Adrenal gland (tissue), 5 donors: ENCODE data around the gene GRID1.

Experiments used
- CTCF ChIP-seq, 6 experiments: fragments of 450-650 bp in 4 of 6; fragments of 200-600 bp in 2 of 6; sonication (generic) in 1 of 6; IDR thresholded peaks; 1 replicate in 5 of 6; 2 replicates in 1 of 6; pipeline versions ENCODE4 v1.5.1 to v1.8.0; 2016 to 2021; ENCODE audit warnings: antibody characterized with exemption in 6 of 6, mild to moderate bottlenecking in 2 of 6, moderate library complexity in 1 of 6
- POLR2A ChIP-seq, 2 donors: fragments of 450-650 bp; IDR thresholded peaks; one replicate each; pipeline ENCODE4 v1.6.1; 2017; ENCODE audit warnings: antibody characterized with exemption in 2 of 2, mild to moderate bottlenecking in 2 of 2, moderate library complexity in 1 of 2
- donor health status: DM: no; HTN: no; CAD: no.

GRCh38 chr10:86164174-86164774 lies 202.3 kb downstream of the GRID1 start:
- TF ChIP-seq CTCF (IDR thresholded peaks at IDR 0.05): no peak
- TF ChIP-seq POLR2A (IDR thresholded peaks at IDR 0.05): no peak
